Measurements from ENCODE around the gene PDXP. TPM values are rescaled to one million over a fixed set of nuclear protein-coding genes. Genes with fewer than 3 reads are reported as not detected.

The PDXP gene
- total and polyA plus RNA-seq, 2 donors (not counting 3 experiments of a cell fraction or from before 2014, with no cell fraction given), result 18.0 to 20.0 TPM

DNA sequence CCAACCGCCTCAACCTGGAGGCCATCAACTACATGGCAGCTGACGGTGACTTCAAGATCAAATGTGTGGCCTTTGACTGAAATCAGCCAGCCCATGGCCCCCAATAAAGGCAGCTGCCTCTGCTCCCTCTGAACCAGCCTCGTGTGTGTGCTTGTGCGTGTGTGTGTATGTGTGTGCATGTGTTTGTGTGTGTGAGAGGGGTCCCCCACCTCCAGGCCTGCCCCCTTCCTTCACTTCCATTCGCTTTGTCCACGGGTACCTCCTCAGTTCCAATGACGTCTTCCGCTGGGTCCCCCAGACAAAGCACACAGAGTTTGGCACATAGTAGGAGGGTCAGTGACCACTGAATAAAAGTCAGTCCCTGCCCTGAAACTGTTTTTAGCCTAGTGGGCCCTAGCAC is 21.1 kb downstream of the PDXP start:
- Histone ChIP-seq H3K9me1 (replicated peaks; ENCODE audit: control insufficient read depth, extremely low read depth, insufficient read depth, low read length) (no peaks in the 10 kb centered on the region), H3K79me2 (ENCODE audit: control insufficient read depth, insufficient read depth, low read length) (peaks cover 28% of the 10 kb centered on the region), H3K27ac (ENCODE audit: insufficient read depth, low read depth, low read length) (no peak overlapping the region), H3K4me1 (ENCODE audit: control insufficient read depth, extremely low read depth, insufficient read depth, low read length) (peaks cover 9% of the 10 kb centered on the region), H2AFZ (ENCODE audit: low read depth, low read length) (no peak overlapping the region), H3K9me3 (replicated peaks; ENCODE audit: control insufficient read depth, insufficient read depth, low read length) (no peaks in the 10 kb centered on the region), H3K4me2 (ENCODE audit: insufficient read depth, low read length) (no peak overlapping the region), H3K9ac (replicated peaks; ENCODE audit: extremely low read depth, insufficient read depth, low read length) (no peak overlapping the region), H3K36me3 (ENCODE audit: control insufficient read depth in 2 of 2, extremely low read depth in 1 of 2, insufficient read depth in 2 of 2, low read length in 2 of 2) (peaks cover 7 to 8% of the 10 kb centered on the region in 2 experiments), H3K4me3 (replicated peaks in 1 of 3; ENCODE audit: insufficient read depth in 1 of 3, low read depth in 1 of 3, low read length in 3 of 3) (no peak overlapping the region), H3K27me3 (ENCODE audit: control insufficient read depth in 2 of 2, insufficient read depth in 2 of 2, low read length in 2 of 2) (no peaks in the 10 kb centered on the region), H4K20me1 (replicated peaks; ENCODE audit: control insufficient read depth, extremely low read depth, insufficient read depth, low read length) (no peaks in the 10 kb centered on the region)
- POLR2A ChIA-PET, result no interaction called here
- CTCF ChIA-PET, result interaction anchor here (0.9 to 8.7 kb wide), 7 partner anchors 8 to 72 kb away, joined by 3 to 307 read pairs (median 13); partner anchors contain the start of genes GGA1 and PDXP
- DNase-seq (ENCODE audit: low read depth, low spot score), result no peak
- dilution Hi-C loops (cut with MboI; ENCODE audit: extremely low pct_ligation_motif_present, low sequenced_read_pairs) (no loop called here), intact Hi-C loops (cut with micrococcal nuclease) (loop anchor here (2.0 to 5.0 kb wide), 3 partner anchors 113 to 141 kb away; partner anchors contain the start of gene CDC42EP1)
- no TSS peak for BruUV-seq (replicated peaks)
- TF ChIP-seq FOS (IDR thresholded peaks at IDR 0.05; ENCODE audit: borderline replicate concordance, insufficient read depth, low read length) (no peak), MYC (IDR thresholded peaks at IDR 0.05; ENCODE audit: low read depth, low read length) (no peak), JUN (IDR thresholded peaks at IDR 0.05; ENCODE audit: borderline replicate concordance, insufficient read depth, insufficient read length, low read depth) (no peak), EZH2 (IDR thresholded peaks at IDR 0.05; ENCODE audit: borderline replicate concordance, low read depth, low read length, severe bottlenecking) (no peak), POLR2A (IDR thresholded peaks at IDR 0.05; ENCODE audit: low read depth, low read length) (no peak), POLR2AphosphoS5 (IDR thresholded peaks at IDR 0.05; ENCODE audit: insufficient read depth, low read depth, low read length) (no peak), GATA2 (IDR thresholded peaks at IDR 0.05; ENCODE audit: insufficient read depth, insufficient read length, low read depth, low read length) (no peak)
- TF ChIP-seq, protein P1, sequence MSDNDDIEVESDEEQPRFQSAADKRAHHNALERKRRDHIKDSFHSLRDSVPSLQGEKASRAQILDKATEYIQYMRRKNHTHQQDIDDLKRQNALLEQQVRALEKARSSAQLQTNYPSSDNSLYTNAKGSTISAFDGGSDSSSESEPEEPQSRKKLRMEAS (IDR thresholded peaks at IDR 0.05; ENCODE audit: insufficient read depth, insufficient read length), result no peak
- TF ChIP-seq, protein P2, sequence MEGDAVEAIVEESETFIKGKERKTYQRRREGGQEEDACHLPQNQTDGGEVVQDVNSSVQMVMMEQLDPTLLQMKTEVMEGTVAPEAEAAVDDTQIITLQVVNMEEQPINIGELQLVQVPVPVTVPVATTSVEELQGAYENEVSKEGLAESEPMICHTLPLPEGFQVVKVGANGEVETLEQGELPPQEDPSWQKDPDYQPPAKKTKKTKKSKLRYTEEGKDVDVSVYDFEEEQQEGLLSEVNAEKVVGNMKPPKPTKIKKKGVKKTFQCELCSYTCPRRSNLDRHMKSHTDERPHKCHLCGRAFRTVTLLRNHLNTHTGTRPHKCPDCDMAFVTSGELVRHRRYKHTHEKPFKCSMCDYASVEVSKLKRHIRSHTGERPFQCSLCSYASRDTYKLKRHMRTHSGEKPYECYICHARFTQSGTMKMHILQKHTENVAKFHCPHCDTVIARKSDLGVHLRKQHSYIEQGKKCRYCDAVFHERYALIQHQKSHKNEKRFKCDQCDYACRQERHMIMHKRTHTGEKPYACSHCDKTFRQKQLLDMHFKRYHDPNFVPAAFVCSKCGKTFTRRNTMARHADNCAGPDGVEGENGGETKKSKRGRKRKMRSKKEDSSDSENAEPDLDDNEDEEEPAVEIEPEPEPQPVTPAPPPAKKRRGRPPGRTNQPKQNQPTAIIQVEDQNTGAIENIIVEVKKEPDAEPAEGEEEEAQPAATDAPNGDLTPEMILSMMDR (IDR thresholded peaks at IDR 0.05; ENCODE audit: extremely low read depth in 1 of 2, insufficient read depth in 1 of 2, low read depth in 1 of 2, low read length in 2 of 2), result no peak
- FAIRE-seq, result peak; percentile 38

Data from endothelial cell of umbilical vein (primary cell).